GM12878 (cell line): Measurements from ENCODE around the gene AKT1S1. TPM values are rescaled to one million over a fixed set of nuclear protein-coding genes. Genes with fewer than 3 reads are reported as not detected.

Source experiments
- ATAC-seq: fragments of 200-7000 bp; cut with Tn5 transposase; 3 replicates; pipeline ENCODE4 v1.9.1; 2020; ENCODE audit warnings: mild to moderate bottlenecking, moderate library complexity
- BruUV-seq: library from RNA; stranded (reverse); fragments of 400-500 nt; replicated peaks from 2 replicates; lab custom pipeline; 2021; lab: Mats Ljungman, UMichigan
- CTCF ChIA-PET: fragments of 300-600 bp; sonication (Branson Sonifier 250); formaldehyde crosslinking; extraction: SDS; loops from one replicate; lab custom pipeline; 2021; ENCODE audit warnings: inconsistent platforms; lab: Yijun Ruan, JAX
- POLR2A ChIA-PET: fragments of 350-600 bp; formaldehyde crosslinking; extraction: SDS; loops from one replicate; lab custom pipeline; 2021; ENCODE audit warnings: inconsistent platforms; lab: Charles Lee
- RAD21 ChIA-PET: fragments of 300-600 bp; sonication (Branson Sonifier 250); formaldehyde crosslinking; loops from one replicate; lab custom pipeline; 2023; ENCODE audit warnings: antibody characterized with exemption; ENCODE audit not compliant: unreplicated experiment; lab: Charles Lee
- SMC1A ChIA-PET: fragments of 300-600 bp; sonication (Branson Sonifier 250); formaldehyde crosslinking; loops from one replicate; lab custom pipeline; 2023; ENCODE audit not compliant: unreplicated experiment, uncharacterized antibody; lab: Charles Lee
- DNase-seq: peaks from one replicate; pipeline ENCODE4 v3.0.0-alpha.2; 2011; ENCODE audit warnings: low read depth, low spot score
- FAIRE-seq: peaks from 3 replicates; lab custom pipeline; 2011; peaks lifted over from hg19 to GRCh38; lab: Jason Lieb, UNC
- H2AFZ ChIP-seq: 2 replicates; pipeline ENCODE4 v1.6.0; 2011; ENCODE audit warnings: low read depth, low read length, control low read depth; ENCODE audit not compliant: control insufficient read depth
- H3K27ac ChIP-seq: 2 replicates; pipeline ENCODE4 v1.5.1; 2011; ENCODE audit warnings: control low read depth; ENCODE audit not compliant: control insufficient read depth, insufficient read depth
- H3K27me3 ChIP-seq, 2 experiments: replicated peaks in 1 of 2; 2 replicates each; pipeline versions ENCODE4 v1.6.0 to v1.6.1; 2011; ENCODE audit warnings: low read length in 1 of 2; ENCODE audit not compliant: control insufficient read depth in 2 of 2, insufficient read depth in 2 of 2
- H3K36me3 ChIP-seq, 2 experiments: 2 replicates each; pipeline ENCODE4 v1.5.1; 2011; ENCODE audit warnings: low read length in 1 of 2; ENCODE audit not compliant: control insufficient read depth in 2 of 2, insufficient read depth in 2 of 2
- H3K4me1 ChIP-seq: 2 replicates; pipeline ENCODE4 v1.6.1; 2011; ENCODE audit warnings: mild to moderate bottlenecking, low read length, moderate library complexity, mixed read lengths; ENCODE audit not compliant: control insufficient read depth, insufficient read depth
- H3K4me2 ChIP-seq: 2 replicates; pipeline ENCODE4 v1.6.0; 2011; ENCODE audit warnings: control low read depth; ENCODE audit not compliant: control insufficient read depth, insufficient read depth
- H3K4me3 ChIP-seq: fragments of 200-600 bp; sonication (generic); 2 replicates; pipeline ENCODE4 v1.5.1; 2016
- H3K79me2 ChIP-seq: 2 replicates; pipeline ENCODE4 v1.6.0; 2011; ENCODE audit warnings: low read length; ENCODE audit not compliant: control insufficient read depth, insufficient read depth
- H3K9ac ChIP-seq: 2 replicates; pipeline ENCODE4 v1.8.0; 2011; ENCODE audit warnings: low read length, control low read depth, mixed read lengths; ENCODE audit not compliant: control insufficient read depth, insufficient read depth
- H3K9me3 ChIP-seq: replicated peaks from 3 replicates; pipeline ENCODE4 v1.5.1; 2011; ENCODE audit warnings: mild to moderate bottlenecking, low read length; ENCODE audit not compliant: control insufficient read depth, insufficient read depth
- H4K20me1 ChIP-seq: 2 replicates; pipeline ENCODE4 v1.6.0; 2011; ENCODE audit not compliant: control insufficient read depth, insufficient read depth
- ASH2L ChIP-seq: fragments of 300-600, 200-600 bp; sonication (generic); IDR thresholded peaks from 2 replicates; pipeline ENCODE4 v1.6.1; 2017; ENCODE audit warnings: low read depth, mild to moderate bottlenecking, borderline replicate concordance
- ATF3 ChIP-seq: IDR thresholded peaks from 2 replicates; pipeline ENCODE4 v1.6.1; 2011; ENCODE audit warnings: low read depth, mild to moderate bottlenecking, low read length, moderate library complexity, borderline replicate concordance; ENCODE audit errors: extremely low read depth
- CBX5 ChIP-seq: sonication (generic); IDR thresholded peaks from 2 replicates; pipeline ENCODE4 v1.6.1; 2016; ENCODE audit warnings: low read depth, moderate library complexity, mild to moderate bottlenecking, inconsistent platforms
- EGR1 ChIP-seq, 2 experiments: IDR thresholded peaks; 1 replicate in 1 of 2; 2 replicates in 1 of 2; pipeline ENCODE4 v1.6.1; 2011 to 2012; ENCODE audit warnings: low read depth in 2 of 2, low read length in 2 of 2, borderline replicate concordance in 1 of 2, mild to moderate bottlenecking in 1 of 2, moderate library complexity in 1 of 2
- KAT2A ChIP-seq: conservative IDR thresholded peaks from 2 replicates; pipeline ENCODE4 v1.6.1; 2011; ENCODE audit warnings: low read depth, low read length; ENCODE audit not compliant: control insufficient read depth
- MTA2 ChIP-seq: fragments of 450-650 bp; IDR thresholded peaks from 2 replicates; pipeline ENCODE4 v1.6.1; 2016; ENCODE audit warnings: low read depth, mild to moderate bottlenecking, moderate library complexity
- MYC ChIP-seq: IDR thresholded peaks from 2 replicates; pipeline ENCODE4 v1.6.1; 2011; ENCODE audit warnings: mild to moderate bottlenecking, low read length, moderate library complexity, inconsistent platforms; ENCODE audit not compliant: insufficient read depth, insufficient replicate concordance, insufficient read length, severe bottlenecking
- NFYA ChIP-seq: IDR thresholded peaks from 2 replicates; pipeline ENCODE4 v1.6.1; 2011; ENCODE audit warnings: low read depth, mild to moderate bottlenecking, low read length, improper control_type of control experiment, borderline replicate concordance
- NKRF ChIP-seq: fragments of 450-650 bp; conservative IDR thresholded peaks from 2 replicates; pipeline ENCODE4 v1.6.1; 2017; ENCODE audit warnings: mild to moderate bottlenecking, moderate library complexity
- RAD21 ChIP-seq: IDR thresholded peaks from 2 replicates; pipeline ENCODE4 v1.6.1; 2011; ENCODE audit warnings: mild to moderate bottlenecking, low read depth, low read length, moderate library complexity; ENCODE audit not compliant: insufficient read depth
- SKIL ChIP-seq: fragments of 450-650 bp; IDR thresholded peaks from 2 replicates; pipeline ENCODE4 v1.6.1; 2017; ENCODE audit warnings: mild to moderate bottlenecking, low read depth, inconsistent platforms; ENCODE audit not compliant: poor library complexity, severe bottlenecking
- SMC3 ChIP-seq: IDR thresholded peaks from 2 replicates; pipeline ENCODE4 v1.6.1; 2011; ENCODE audit warnings: low read length, improper control_type of control experiment, borderline replicate concordance
- TARDBP ChIP-seq: IDR thresholded peaks from 2 replicates; pipeline ENCODE4 v1.6.1; 2016; ENCODE audit warnings: borderline replicate concordance
- WGBS: methylation state at CpG from one replicate; pipeline ENCODE4 v1.1.6; 2016; ENCODE audit warnings: low lambda C conversion rate; ENCODE audit not compliant: insufficient replicate concordance, insufficient coverage; ENCODE audit errors: missing lambda C conversion rate; 5-methylcytosine and 5-hydroxymethylcytosine counted together
- in situ Hi-C: fragments of 300-500 bp; cut with MboI; formaldehyde crosslinking; loops from 9 replicates; pipeline ENCODE4 v1.14.3; 2018; ENCODE audit warnings: mixed read lengths
- intact Hi-C: fragments of 100-400 bp; cut with micrococcal nuclease; formaldehyde crosslinking; loops from one replicate; pipeline ENCODE4 v1.14.2; 2022; ENCODE audit not compliant: unreplicated experiment
- polyA plus RNA-seq, 11 experiments: library from polyadenylated mRNA; depleted of rRNA in 4 of 11; unstranded in 6 of 11; stranded (reverse) in 5 of 11; fragments of >200 nt; fragmentation: Nextera tagmentation in 4 of 11; fragmentation: Illumina TruSeq in 1 of 11; extraction: Ambion mirVana in 4 of 11; extraction: Trizol in 1 of 11; gene quantifications; 1 replicate in 1 of 11; 2 replicates in 10 of 11; pipeline versions ENCODE4 v1.2.1 to v1.2.3, GENCODE V29; 2011 to 2016; ENCODE audit warnings: inconsistent platforms in 2 of 11, missing spikeins in 2 of 11, low read depth in 1 of 11
- total RNA-seq, 4 experiments: library from RNA; depleted of rRNA in 3 of 4; stranded (reverse); fragments of >200 nt in 3 of 4; fragmentation: Illumina TruSeq in 1 of 4; extraction: Trizol in 1 of 4; gene quantifications; 2 replicates each; pipeline versions ENCODE4 v1.2.1 to v1.2.3, GENCODE V29; 2013 to 2021

AKT1S1 gene
- total and polyA plus RNA-seq, 10 of the 15 experiments (the other 5 are each of a cell fraction or from before 2014, with no cell fraction given) = 0.43 to 23.0 (median 12.3) TPM

- BruUV-seq = no TSS peak
- no peak overlapping the region for H2AFZ ChIP-seq
- in situ Hi-C loops = no loop called here
- no peak overlapping the region for H3K9ac ChIP-seq
- peaks cover 3% of the 10 kb centered on the region; the same call in 1 of the 2 replicates for H4K20me1 ChIP-seq
- no peaks in the 10 kb centered on the region; the same call in 2 of the 3 replicates for H3K9me3 ChIP-seq
- RAD21 ChIA-PET = interaction anchor here (1.9 to 4.9 kb wide), 3 partner anchors 13 to 22 kb away, joined by 9 to 40 read pairs (median 38); partner anchors contain the start of genes ATF5, IL4I1 and NUP62
- WGBS = 86% methylated on average over 5 of the region's 5 CpGs
- no peak overlapping the region for H3K4me3 ChIP-seq
- H3K4me2 ChIP-seq = 0 out of 2 replicates have a peak overlapping the region, but pooled peaks have one; percentile 5
- SMC1A ChIA-PET = interaction anchor here (1.1 to 8.8 kb wide), 4 partner anchors 10 to 22 kb away, joined by 3 to 110 read pairs (median 26); partner anchors contain the start of genes ATF5, IL4I1 and NUP62
- DNase-seq = no peak
- TF ChIP-seq SMC3 = no peak
- TF ChIP-seq SKIL = no peak
- TF ChIP-seq MTA2 = no peak
- TF ChIP-seq NKRF = no peak
- TF ChIP-seq EGR1 (IDR thresholded peaks at IDR 0.05; ENCODE audit: borderline replicate concordance in 1 of 2, low read depth in 2 of 2, low read length in 2 of 2) = no peak
- TF ChIP-seq ATF3 = no peak
- no peak for TF ChIP-seq MYC
- TF ChIP-seq KAT2A = no peak
- no peak for TF ChIP-seq CBX5
- no peak for TF ChIP-seq NFYA
- TF ChIP-seq ASH2L = no peak
- no peak for TF ChIP-seq TARDBP
- no peak for TF ChIP-seq RAD21
- TF ChIP-seq, all 136 proteins: peak for 0
- Histone ChIP-seq H3K79me2 (peaks cover 60% of the 10 kb centered on the region), H3K27me3 (no peaks in the 10 kb centered on the region), H3K36me3 (peaks cover 26 to 33% of the 10 kb centered on the region in 2 experiments), H3K4me1 (peaks cover 72% of the 10 kb centered on the region), H3K27ac (peak overlapping the region; percentile 57; the same call in 1 of the 2 replicates)
- ATAC-seq = no peak
- intact Hi-C loops = no loop called here
- CTCF ChIA-PET = interaction anchor here (0.9 to 9.0 kb wide), 3 partner anchors 8 to 18 kb away, joined by 5 to 71 read pairs (median 33); partner anchors contain the start of genes ATF5, IL4I1 and NUP62
- no peak for FAIRE-seq
- POLR2A ChIA-PET = interaction anchor here (1.9 to 6.6 kb wide), 5 partner anchors 10 to 33 kb away, joined by 4 to 116 read pairs (median 33); partner anchors contain the start of genes AKT1S1, ATF5, IL4I1 and NUP62
Measured at GRCh38 chr19:49910179-49910578, 33.0 kb upstream of the AKT1S1 start.
